ENCODE data around the gene SMG6. TPM values are rescaled to one million over a fixed set of nuclear protein-coding genes. Genes with fewer than 3 reads are reported as not detected.
A peak's percentile ranks its signal among the peaks of the same experiment; 100 is the strongest.

The SMG6 gene
- polyA plus RNA-seq, 1 experiment: 27.3 TPM

- peak; percentile 84 for DNase-seq (ENCODE audit: low read depth, low spot score)
- TF ChIP-seq, protein P1, sequence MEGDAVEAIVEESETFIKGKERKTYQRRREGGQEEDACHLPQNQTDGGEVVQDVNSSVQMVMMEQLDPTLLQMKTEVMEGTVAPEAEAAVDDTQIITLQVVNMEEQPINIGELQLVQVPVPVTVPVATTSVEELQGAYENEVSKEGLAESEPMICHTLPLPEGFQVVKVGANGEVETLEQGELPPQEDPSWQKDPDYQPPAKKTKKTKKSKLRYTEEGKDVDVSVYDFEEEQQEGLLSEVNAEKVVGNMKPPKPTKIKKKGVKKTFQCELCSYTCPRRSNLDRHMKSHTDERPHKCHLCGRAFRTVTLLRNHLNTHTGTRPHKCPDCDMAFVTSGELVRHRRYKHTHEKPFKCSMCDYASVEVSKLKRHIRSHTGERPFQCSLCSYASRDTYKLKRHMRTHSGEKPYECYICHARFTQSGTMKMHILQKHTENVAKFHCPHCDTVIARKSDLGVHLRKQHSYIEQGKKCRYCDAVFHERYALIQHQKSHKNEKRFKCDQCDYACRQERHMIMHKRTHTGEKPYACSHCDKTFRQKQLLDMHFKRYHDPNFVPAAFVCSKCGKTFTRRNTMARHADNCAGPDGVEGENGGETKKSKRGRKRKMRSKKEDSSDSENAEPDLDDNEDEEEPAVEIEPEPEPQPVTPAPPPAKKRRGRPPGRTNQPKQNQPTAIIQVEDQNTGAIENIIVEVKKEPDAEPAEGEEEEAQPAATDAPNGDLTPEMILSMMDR (IDR thresholded peaks at IDR 0.05; ENCODE audit: low read depth, low read length): no peak
Measured at GRCh38 chr17:2157675-2158395, 145.8 kb downstream of the SMG6 start.

DNA sequence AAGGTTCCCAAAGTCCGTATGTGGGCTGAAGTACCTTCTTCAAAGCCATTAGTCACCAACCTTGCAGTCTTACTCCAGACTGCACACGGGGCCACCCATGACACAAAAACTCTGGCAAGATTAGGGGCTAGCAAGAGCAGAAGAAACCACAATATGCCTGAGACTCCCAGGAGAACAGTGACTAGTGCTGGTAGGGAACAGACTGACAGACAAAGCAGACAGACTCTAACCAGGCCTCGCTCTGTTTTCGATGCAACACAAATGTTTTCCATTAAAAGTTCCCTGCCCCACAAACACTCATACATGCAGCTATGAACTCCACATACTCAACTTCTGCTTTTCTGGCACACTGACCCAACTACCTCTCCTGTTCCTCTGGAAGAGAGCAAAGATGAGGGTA lies 146.5 kb downstream of the SMG6 start:
- H3K27ac ChIP-seq (ENCODE audit: low read depth, low read length): no peak overlapping the region
- H3K4me3 ChIP-seq (ENCODE audit: low read depth, low read length): no peak overlapping the region
- POLR2A ChIA-PET: interaction anchor here (0.7 to 1.8 kb wide), 3 partner anchors 15 to 58 kb away, joined by 4 to 6 read pairs (median 5); no protein-coding TSS in a partner anchor
- CTCF ChIA-PET: no interaction called here
- no peak for DNase-seq (ENCODE audit: low read depth, low spot score)
- TF ChIP-seq, protein P1 (IDR thresholded peaks at IDR 0.05; ENCODE audit: low read depth, low read length): no peak
- H3K27me3 ChIP-seq (ENCODE audit: control insufficient read depth, insufficient read depth, low read length): no peaks in the 10 kb centered on the region
- no peaks in the 10 kb centered on the region for H3K9me3 ChIP-seq (ENCODE audit: control insufficient read depth, insufficient read depth, low read length)

More at GRCh38 chr17:2157675-2158395, 145.8 kb downstream of the SMG6 start:
- Histone ChIP-seq H3K4me3 (ENCODE audit: low read depth, low read length) (no peak overlapping the region), H3K27me3 (ENCODE audit: control insufficient read depth, insufficient read depth, low read length) (no peaks in the 10 kb centered on the region), H3K9me3 (ENCODE audit: control insufficient read depth, insufficient read depth, low read length) (no peaks in the 10 kb centered on the region), H3K27ac (ENCODE audit: low read depth, low read length) (peak overlapping the region; percentile 72)
- POLR2A ChIA-PET: interaction anchor here (0.9 to 1.8 kb wide), 3 partner anchors 19 to 57 kb away, joined by 3 to 6 read pairs (median 4); no protein-coding TSS in a partner anchor
- CTCF ChIA-PET: no interaction called here

GRCh38 chr17:2156666-2157065 lies 146.9 kb downstream of the SMG6 start:
- TF ChIP-seq, protein P1 (IDR thresholded peaks at IDR 0.05; ENCODE audit: low read depth, low read length): no peak
- Histone ChIP-seq H3K27ac (ENCODE audit: low read depth, low read length) (no peak overlapping the region), H3K4me3 (ENCODE audit: low read depth, low read length) (no peak overlapping the region), H3K9me3 (ENCODE audit: control insufficient read depth, insufficient read depth, low read length) (no peaks in the 10 kb centered on the region), H3K27me3 (ENCODE audit: control insufficient read depth, insufficient read depth, low read length) (no peaks in the 10 kb centered on the region)
- no peak for DNase-seq (ENCODE audit: low read depth, low spot score)
- CTCF ChIA-PET: interaction anchor here (0.6 to 0.8 kb wide), 2 partner anchors 61 to 88 kb away, joined by 3 to 5 read pairs; no protein-coding TSS in a partner anchor
- POLR2A ChIA-PET: interaction anchor here (0.6 to 1.2 kb wide), 3 partner anchors 15 to 25 kb away, joined by 5 to 7 read pairs (median 6); no protein-coding TSS in a partner anchor

DNA sequence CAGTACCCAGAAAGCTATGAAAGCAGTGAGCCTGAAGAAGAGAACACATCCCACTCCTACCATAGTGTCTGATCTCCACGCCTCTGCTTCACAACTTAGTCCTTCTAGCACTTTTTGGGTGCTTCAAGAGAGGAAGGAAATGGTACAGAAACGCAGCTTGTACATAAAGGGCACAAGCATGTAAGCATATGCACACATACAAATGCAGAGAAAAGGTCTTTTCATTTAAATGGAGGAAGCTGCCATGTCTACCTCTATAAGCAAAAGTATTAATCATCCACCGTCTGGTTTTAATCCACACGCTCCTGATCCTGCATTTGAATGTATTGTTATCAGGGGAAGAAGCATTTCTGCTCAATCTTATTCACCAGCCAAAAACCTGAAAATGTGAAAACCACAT lies 148.0 kb downstream of the SMG6 start:
- ChIA-PET POLR2A (interaction anchor here (0.6 to 1.2 kb wide), 2 partner anchors 13 to 26 kb away, joined by 7 to 14 read pairs; no protein-coding TSS in a partner anchor), CTCF (interaction anchor here (0.6 to 0.8 kb wide), 2 partner anchors 10 to 89 kb away, joined by 3 read pairs; no protein-coding TSS in a partner anchor)
- no peaks in the 10 kb centered on the region for H3K27me3 ChIP-seq (ENCODE audit: control insufficient read depth, insufficient read depth, low read length)
- TF ChIP-seq, protein P1 (IDR thresholded peaks at IDR 0.05; ENCODE audit: low read depth, low read length): no peak
- no peak for DNase-seq (ENCODE audit: low read depth, low spot score)
- no peak overlapping the region for H3K4me3 ChIP-seq (ENCODE audit: low read depth, low read length)
- H3K27ac ChIP-seq (ENCODE audit: low read depth, low read length): no peak overlapping the region
- no peaks in the 10 kb centered on the region for H3K9me3 ChIP-seq (ENCODE audit: control insufficient read depth, insufficient read depth, low read length)
